ENCODE data around the gene SLC41A3. TPM values are rescaled to one million over a fixed set of nuclear protein-coding genes. Genes with fewer than 3 reads are reported as not detected.
"Not testable (repeated sequence)": the region's sequence is repeated elsewhere in the genome, so short reads cannot be mapped to it uniquely, and the experiment has no call there.

SLC41A3 gene
- total RNA-seq, 4 donors from 2014 or later: 22.7 to 41.5 (median 29.1) TPM

DNA sequence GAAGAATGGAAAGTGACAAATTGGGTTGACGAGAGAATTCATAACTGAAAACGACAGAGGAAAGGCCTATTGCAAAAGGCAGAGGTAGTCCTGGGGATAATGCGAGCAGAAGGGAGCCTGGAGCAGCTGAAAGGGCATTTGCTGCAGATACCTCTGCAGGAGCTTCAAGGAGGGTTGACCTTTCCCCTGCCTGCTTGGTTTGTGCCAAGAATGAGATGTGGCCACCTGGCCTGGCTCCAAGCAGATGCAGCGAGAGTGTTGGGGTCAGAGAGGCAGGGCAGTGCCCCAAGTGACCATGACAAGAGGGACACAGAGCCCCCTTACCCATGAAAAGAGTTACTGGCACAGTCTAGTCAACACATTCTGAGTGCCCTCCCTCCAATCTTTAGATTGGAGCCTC, 43.5 kb downstream of the SLC41A3 start:
- peaks cover 0 to 5% (median 0%) of the 10 kb centered on the region in 4 donors for H3K36me3 ChIP-seq
- TF ChIP-seq POLR2A (IDR thresholded peaks at IDR 0.05) (no peak), EP300 (IDR thresholded peaks at IDR 0.05; ENCODE audit: low read depth) (no peak)
- TF ChIP-seq, protein P1, sequence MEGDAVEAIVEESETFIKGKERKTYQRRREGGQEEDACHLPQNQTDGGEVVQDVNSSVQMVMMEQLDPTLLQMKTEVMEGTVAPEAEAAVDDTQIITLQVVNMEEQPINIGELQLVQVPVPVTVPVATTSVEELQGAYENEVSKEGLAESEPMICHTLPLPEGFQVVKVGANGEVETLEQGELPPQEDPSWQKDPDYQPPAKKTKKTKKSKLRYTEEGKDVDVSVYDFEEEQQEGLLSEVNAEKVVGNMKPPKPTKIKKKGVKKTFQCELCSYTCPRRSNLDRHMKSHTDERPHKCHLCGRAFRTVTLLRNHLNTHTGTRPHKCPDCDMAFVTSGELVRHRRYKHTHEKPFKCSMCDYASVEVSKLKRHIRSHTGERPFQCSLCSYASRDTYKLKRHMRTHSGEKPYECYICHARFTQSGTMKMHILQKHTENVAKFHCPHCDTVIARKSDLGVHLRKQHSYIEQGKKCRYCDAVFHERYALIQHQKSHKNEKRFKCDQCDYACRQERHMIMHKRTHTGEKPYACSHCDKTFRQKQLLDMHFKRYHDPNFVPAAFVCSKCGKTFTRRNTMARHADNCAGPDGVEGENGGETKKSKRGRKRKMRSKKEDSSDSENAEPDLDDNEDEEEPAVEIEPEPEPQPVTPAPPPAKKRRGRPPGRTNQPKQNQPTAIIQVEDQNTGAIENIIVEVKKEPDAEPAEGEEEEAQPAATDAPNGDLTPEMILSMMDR (IDR thresholded peaks at IDR 0.05): no peak
- intact Hi-C loops (cut with DNase I; ENCODE audit: low total_unique reads): no loop called here
- peaks cover 0 to 4% of the 10 kb centered on the region in 2 donors for H3K9me3 ChIP-seq
- 85 to 91% methylated on average over 3 to 4 of the region's 4 CpGs for WGBS, 2 donors (ENCODE audit: low coverage in 1 of 2)
- H3K4me3 ChIP-seq: no peak overlapping the region
- DNase-seq: no peak
- no peaks in the 10 kb centered on the region for H3K27me3 ChIP-seq
- in situ Hi-C loops (cut with MboI; ENCODE audit: low pct_ligation_motif_present in 1 of 4, low pct_unique_long_range_greater_than_20kb in 1 of 4, low sequenced_read_pairs in 3 of 4): no loop called here
- H3K27ac ChIP-seq: no peak overlapping the region
- no peaks in the 10 kb centered on the region for H3K4me1 ChIP-seq

DNA sequence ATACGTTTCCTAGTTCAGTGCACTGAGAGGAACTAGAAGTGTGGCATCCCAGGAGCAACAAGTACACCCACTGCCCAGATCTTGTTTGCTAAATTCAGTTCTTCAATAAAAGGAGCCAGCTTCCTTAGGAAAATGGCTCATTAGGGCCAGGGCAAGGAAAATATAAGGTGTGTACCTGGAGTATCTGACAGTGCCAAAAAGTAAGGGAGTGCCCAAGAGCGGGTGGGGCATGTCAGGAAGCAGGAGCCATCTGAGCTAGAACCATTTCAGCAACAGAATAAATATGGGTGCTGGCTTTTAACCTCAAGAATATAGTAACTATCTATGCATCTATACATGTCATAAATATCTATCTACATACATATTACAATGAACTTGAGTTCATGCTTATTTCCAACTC, 44.1 kb downstream of the SLC41A3 start:
- Histone ChIP-seq H3K27ac (no peak overlapping the region), H3K9me3 (peaks cover 0 to 4% of the 10 kb centered on the region in 2 donors), H3K27me3 (no peaks in the 10 kb centered on the region), H3K4me3 (no peak overlapping the region), H3K36me3 (peaks cover 0 to 5% (median 0%) of the 10 kb centered on the region in 4 donors), H3K4me1 (no peaks in the 10 kb centered on the region)
- in situ Hi-C loops (cut with MboI; ENCODE audit: low pct_ligation_motif_present in 1 of 4, low pct_unique_long_range_greater_than_20kb in 1 of 4, low sequenced_read_pairs in 3 of 4) (no loop called here), intact Hi-C loops (cut with DNase I; ENCODE audit: low total_unique reads) (no loop called here)
- 82 to 84% methylated on average over 1 to 2 of the region's 2 CpGs for WGBS, 2 donors (ENCODE audit: low coverage in 1 of 2)
- no peak for DNase-seq
- TF ChIP-seq POLR2AphosphoS5 (IDR thresholded peaks at IDR 0.05) (no peak), POLR2A (IDR thresholded peaks at IDR 0.05) (no peak), EP300 (IDR thresholded peaks at IDR 0.05; ENCODE audit: low read depth) (no peak)
- TF ChIP-seq, protein P1 (IDR thresholded peaks at IDR 0.05): no peak

DNA sequence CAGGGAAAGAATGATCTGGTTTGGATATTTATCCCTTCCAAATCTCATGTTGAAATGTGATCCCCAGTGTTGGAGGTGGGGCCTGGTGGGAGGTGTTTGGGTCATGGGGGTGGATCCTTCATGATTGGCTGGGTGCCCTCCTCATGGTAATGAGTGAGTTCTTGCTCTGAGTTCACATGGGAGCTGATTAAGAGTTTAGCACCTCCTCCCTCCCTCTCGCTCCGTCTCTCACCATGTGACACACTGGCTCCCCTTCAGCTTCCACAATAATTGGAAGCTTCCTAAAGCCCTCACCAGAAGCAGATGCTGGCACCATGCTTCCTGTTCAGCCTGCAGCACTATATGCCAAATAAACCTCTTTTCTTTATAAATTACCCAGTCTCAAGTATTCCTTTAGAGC, 45.1 kb downstream of the SLC41A3 start:
- in situ Hi-C loops (cut with MboI; ENCODE audit: low pct_ligation_motif_present in 1 of 4, low pct_unique_long_range_greater_than_20kb in 1 of 4, low sequenced_read_pairs in 3 of 4): not testable (repeated sequence)

DNA sequence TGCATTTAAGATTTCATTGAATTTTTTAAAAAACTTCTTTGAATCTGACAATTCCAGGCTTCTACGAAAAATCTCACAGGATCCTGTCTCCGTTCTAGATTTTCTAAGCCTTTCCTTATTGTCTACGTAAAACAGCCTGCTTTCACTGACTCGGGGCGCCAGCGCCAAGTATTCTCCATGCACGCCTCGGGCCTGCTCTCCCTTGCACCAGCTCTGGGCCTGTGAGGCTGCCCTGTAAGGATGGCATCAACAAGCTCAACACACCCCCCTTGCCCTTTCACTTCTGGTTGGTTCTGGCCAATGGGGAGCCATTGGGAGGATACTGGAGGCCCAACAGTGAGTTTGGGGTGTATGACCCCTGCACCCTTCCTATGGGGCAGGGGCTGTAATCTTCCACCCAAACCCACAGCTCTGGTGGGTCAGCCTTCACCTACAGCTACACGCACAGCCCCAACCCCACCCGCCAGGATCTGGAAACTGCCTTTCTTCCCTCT, 47.8 kb downstream of the SLC41A3 start:
- H3K9me3 ChIP-seq: no peaks in the 10 kb centered on the region
- 97 to 100% methylated on average over 5 to 10 of the region's 10 CpGs for WGBS, 2 donors (ENCODE audit: low coverage in 1 of 2)
- TF ChIP-seq POLR2AphosphoS5 (IDR thresholded peaks at IDR 0.05) (no peak), POLR2A (IDR thresholded peaks at IDR 0.05) (no peak), EP300 (IDR thresholded peaks at IDR 0.05; ENCODE audit: low read depth) (no peak)
- TF ChIP-seq, protein P1 (IDR thresholded peaks at IDR 0.05): no peak
- no peak overlapping the region for H3K27ac ChIP-seq
- no peak overlapping the region for H3K4me3 ChIP-seq
- peaks cover 0 to 5% (median 0%) of the 10 kb centered on the region in 4 donors for H3K36me3 ChIP-seq
- no peak for DNase-seq
- in situ Hi-C loops (cut with MboI; ENCODE audit: low pct_ligation_motif_present in 1 of 4, low pct_unique_long_range_greater_than_20kb in 1 of 4, low sequenced_read_pairs in 3 of 4): no loop called here
- no peaks in the 10 kb centered on the region for H3K4me1 ChIP-seq
- intact Hi-C loops (cut with DNase I; ENCODE audit: low total_unique reads): no loop called here
- no peaks in the 10 kb centered on the region for H3K27me3 ChIP-seq

More for the DNA sequence above, 45.1 kb downstream of the SLC41A3 start:
- DNase-seq; H3K9me3 ChIP-seq; H3K27ac ChIP-seq; H3K36me3 ChIP-seq; H3K4me3 ChIP-seq; H3K4me1 ChIP-seq; intact Hi-C loops (cut with DNase I; ENCODE audit: low total_unique reads); H3K27me3 ChIP-seq: not testable (repeated sequence)
- WGBS, 2 donors (ENCODE audit: low coverage in 1 of 2): 95% methylated on average over 2 of the region's 2 CpGs; no CpG with 5 or more reads in 1 of the 2 donors

All from transverse colon (tissue), 4 donors.